Loucy (cell line): ENCODE measurements around the gene ZSCAN5B.

Experiments
- H2AFZ ChIP-seq: fragments of 200-600 bp; sonication (generic); 2 replicates; pipeline ENCODE4 v1.6.0; 2016; ENCODE audit warnings: antibody characterized with exemption, mild to moderate bottlenecking, low read length, moderate library complexity
- H3F3A ChIP-seq: fragments of 200-600 bp; 2 replicates; pipeline ENCODE4 v1.6.0; 2016; ENCODE audit warnings: antibody characterized with exemption, low read depth, mild to moderate bottlenecking
- H3K27me3 ChIP-seq: fragments of 200-600 bp; sonication (generic); 2 replicates; pipeline ENCODE4 v1.6.1; 2014; ENCODE audit warnings: low read length, mild to moderate bottlenecking; ENCODE audit not compliant: insufficient read depth, poor library complexity, severe bottlenecking
- H3K36me3 ChIP-seq: fragments of 200-600 bp; sonication (generic); 2 replicates; pipeline ENCODE4 v1.6.1; 2016; ENCODE audit warnings: low read length; ENCODE audit not compliant: insufficient read depth
- H3K4me1 ChIP-seq: fragments of 200-600 bp; sonication (generic); 2 replicates; pipeline ENCODE4 v1.5.1; 2014; ENCODE audit warnings: low read length, mild to moderate bottlenecking; ENCODE audit not compliant: insufficient read depth, poor library complexity, severe bottlenecking
- H3K4me2 ChIP-seq: fragments of 200-600 bp; sonication (generic); 2 replicates; pipeline ENCODE4 v1.6.0; 2014; ENCODE audit warnings: antibody characterized with exemption, low read length, low read depth, mild to moderate bottlenecking; ENCODE audit not compliant: poor library complexity, severe bottlenecking
- H3K4me3 ChIP-seq: fragments of 200-600 bp; sonication (generic); 2 replicates; pipeline ENCODE4 v1.5.1; 2014; ENCODE audit warnings: low read length, mild to moderate bottlenecking, mixed read lengths; ENCODE audit not compliant: poor library complexity, severe bottlenecking
- H3K79me2 ChIP-seq: fragments of 200-600 bp; sonication (generic); 2 replicates; pipeline ENCODE4 v1.6.1; 2014; ENCODE audit warnings: low read length; ENCODE audit not compliant: insufficient read depth
- H3K9ac ChIP-seq: fragments of 200-600 bp; sonication (generic); 2 replicates; pipeline ENCODE4 v1.6.0; 2014; ENCODE audit warnings: mild to moderate bottlenecking, low read depth, low read length, moderate library complexity; ENCODE audit not compliant: poor library complexity, severe bottlenecking
- H3K9me2 ChIP-seq: fragments of 200-600 bp; sonication (generic); replicated peaks from 2 replicates; pipeline ENCODE4 v1.6.1; 2016; ENCODE audit warnings: low read depth, low read length, mixed read lengths
- H3K9me3 ChIP-seq: fragments of 200-600 bp; sonication (generic); 2 replicates; pipeline ENCODE4 v1.6.1; 2014; ENCODE audit warnings: mild to moderate bottlenecking, antibody characterized with exemption, low read length, low read depth; ENCODE audit not compliant: insufficient read depth
- H4K20me1 ChIP-seq: fragments of 200-600 bp; sonication (generic); 2 replicates; pipeline ENCODE4 v1.6.0; 2014; ENCODE audit warnings: antibody characterized with exemption, low read length, mild to moderate bottlenecking; ENCODE audit not compliant: insufficient read depth, poor library complexity, severe bottlenecking
- EZH2phosphoT487 ChIP-seq: fragments of 200-600 bp; IDR thresholded peaks from 2 replicates; pipeline ENCODE4 v1.6.1; 2018; ENCODE audit warnings: antibody characterized with exemption, mild to moderate bottlenecking, moderate library complexity, borderline replicate concordance
- TF ChIP-seq, protein P1 (sequence below): fragments of 200-600 bp; sonication (generic); conservative IDR thresholded peaks from 2 replicates; pipeline ENCODE4 v1.5.1; 2014; ENCODE audit warnings: mild to moderate bottlenecking, antibody characterized with exemption, low read length

ZSCAN5B gene

GRCh38 chr19:56163097-56163496 lies 34.5 kb downstream of the ZSCAN5B start:
- Histone ChIP-seq H3K9ac (no peak overlapping the region), H3K79me2 (no peaks in the 10 kb centered on the region), H2AFZ (no peak overlapping the region), H4K20me1 (no peaks in the 10 kb centered on the region), H3K4me3 (no peak overlapping the region), H3K4me2 (peak overlapping the region; percentile 38), H3K9me3 (no peaks in the 10 kb centered on the region), H3K36me3 (peaks cover 20% of the 10 kb centered on the region; the same call in 1 of the 2 replicates), H3F3A (no peaks in the 10 kb centered on the region), H3K4me1 (peaks cover 24% of the 10 kb centered on the region), H3K27me3 (no peaks in the 10 kb centered on the region), H3K9me2 (no peaks in the 10 kb centered on the region)
- no peak for TF ChIP-seq EZH2phosphoT487
- TF ChIP-seq, protein P1, sequence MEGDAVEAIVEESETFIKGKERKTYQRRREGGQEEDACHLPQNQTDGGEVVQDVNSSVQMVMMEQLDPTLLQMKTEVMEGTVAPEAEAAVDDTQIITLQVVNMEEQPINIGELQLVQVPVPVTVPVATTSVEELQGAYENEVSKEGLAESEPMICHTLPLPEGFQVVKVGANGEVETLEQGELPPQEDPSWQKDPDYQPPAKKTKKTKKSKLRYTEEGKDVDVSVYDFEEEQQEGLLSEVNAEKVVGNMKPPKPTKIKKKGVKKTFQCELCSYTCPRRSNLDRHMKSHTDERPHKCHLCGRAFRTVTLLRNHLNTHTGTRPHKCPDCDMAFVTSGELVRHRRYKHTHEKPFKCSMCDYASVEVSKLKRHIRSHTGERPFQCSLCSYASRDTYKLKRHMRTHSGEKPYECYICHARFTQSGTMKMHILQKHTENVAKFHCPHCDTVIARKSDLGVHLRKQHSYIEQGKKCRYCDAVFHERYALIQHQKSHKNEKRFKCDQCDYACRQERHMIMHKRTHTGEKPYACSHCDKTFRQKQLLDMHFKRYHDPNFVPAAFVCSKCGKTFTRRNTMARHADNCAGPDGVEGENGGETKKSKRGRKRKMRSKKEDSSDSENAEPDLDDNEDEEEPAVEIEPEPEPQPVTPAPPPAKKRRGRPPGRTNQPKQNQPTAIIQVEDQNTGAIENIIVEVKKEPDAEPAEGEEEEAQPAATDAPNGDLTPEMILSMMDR = no peak

DNA sequence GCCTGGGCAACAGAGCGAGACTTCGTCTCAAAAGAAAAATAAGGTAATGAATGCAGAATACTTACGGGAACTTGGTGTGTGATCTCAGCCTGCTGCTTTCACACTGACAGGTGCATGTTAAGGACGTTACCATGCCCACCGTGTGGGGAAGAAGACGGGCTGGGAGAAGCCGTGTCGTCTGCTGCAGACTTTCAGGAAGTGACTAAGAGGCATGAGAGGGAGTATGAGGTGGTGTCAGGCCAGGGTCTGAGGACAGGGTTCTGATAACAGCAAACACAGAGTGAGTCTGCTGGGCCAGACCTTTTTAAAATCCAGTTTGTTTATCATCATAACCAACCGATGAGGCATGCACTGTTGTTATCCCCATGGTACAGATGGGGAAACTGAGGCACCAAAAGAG lies 35.3 kb downstream of the ZSCAN5B start:
- H3K4me1 ChIP-seq = peaks cover 24% of the 10 kb centered on the region
- no peak for TF ChIP-seq EZH2phosphoT487
- TF ChIP-seq, protein P1 = no peak
- H3K9ac ChIP-seq = no peak overlapping the region
- peak overlapping the region; percentile 39 for H3K4me2 ChIP-seq
- no peaks in the 10 kb centered on the region for H3F3A ChIP-seq
- H3K4me3 ChIP-seq = no peak overlapping the region
- no peaks in the 10 kb centered on the region for H3K27me3 ChIP-seq
- H4K20me1 ChIP-seq = no peaks in the 10 kb centered on the region
- H3K9me3 ChIP-seq = no peaks in the 10 kb centered on the region
- H3K79me2 ChIP-seq = no peaks in the 10 kb centered on the region
- H3K9me2 ChIP-seq = no peaks in the 10 kb centered on the region
- H3K36me3 ChIP-seq = peaks cover 24% of the 10 kb centered on the region; the same call in 1 of the 2 replicates
- H2AFZ ChIP-seq = no peak overlapping the region

DNA sequence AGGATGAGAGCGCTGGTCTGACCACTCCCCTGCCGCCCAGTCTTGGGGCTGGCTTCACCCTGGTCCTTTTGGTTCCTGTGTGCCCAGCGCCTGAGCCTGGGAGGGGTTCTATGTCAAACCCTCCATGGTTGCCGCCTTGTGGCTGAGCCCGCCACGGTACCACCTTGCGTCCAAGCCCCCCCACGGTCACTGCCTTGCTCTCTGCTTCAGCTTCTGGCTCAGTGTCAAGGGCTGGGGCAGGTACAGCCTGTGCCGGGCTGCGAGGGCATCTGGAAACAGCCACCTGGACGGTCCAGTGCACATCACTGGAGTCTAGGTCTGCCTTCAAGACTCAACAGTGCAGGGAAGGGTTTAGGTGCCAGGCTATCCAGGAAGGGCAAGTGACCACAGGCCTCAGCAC lies 36.0 kb downstream of the ZSCAN5B start:
- no peaks in the 10 kb centered on the region for H3F3A ChIP-seq
- H3K79me2 ChIP-seq = no peaks in the 10 kb centered on the region
- no peak overlapping the region for H3K4me2 ChIP-seq
- H2AFZ ChIP-seq = no peak overlapping the region
- no peaks in the 10 kb centered on the region for H3K9me3 ChIP-seq
- H3K36me3 ChIP-seq = peaks cover 30% of the 10 kb centered on the region; the same call in 1 of the 2 replicates
- TF ChIP-seq, protein P1 = no peak
- no peaks in the 10 kb centered on the region for H3K27me3 ChIP-seq
- no peaks in the 10 kb centered on the region for H4K20me1 ChIP-seq
- H3K9ac ChIP-seq = no peak overlapping the region
- peaks cover 24% of the 10 kb centered on the region for H3K4me1 ChIP-seq
- H3K4me3 ChIP-seq = no peak overlapping the region
- H3K9me2 ChIP-seq = no peaks in the 10 kb centered on the region
